T47D (cell line): ENCODE measurements around the gene EEF1G.
"Not testable (repeated sequence)": the region's sequence is repeated elsewhere in the genome, so short reads cannot be mapped to it uniquely, and the experiment has no call there.

Experiments
- DNase-seq, 2 experiments: peaks; one replicate each; pipeline versions ENCODE4 v3.0.0 to v3.0.0-alpha.2; 2011 to 2012; ENCODE audit warnings: low read depth in 1 of 2, low spot score in 1 of 2
- JUND ChIP-seq: IDR thresholded peaks from 2 replicates; pipeline ENCODE4 v1.6.1; 2012; ENCODE audit warnings: low read depth
- in situ Hi-C: cut with HindIII; loops from 2 replicates; pipeline ENCODE4 v1.10.0; 2016; ENCODE audit warnings: low sequenced_read_pairs, low pct_unique_long_range_greater_than_20kb

The EEF1G gene

GRCh38 chr11:62573592-62574362 is at the start of gene EEF1G:
EEF1G (minus strand) TSS chr11:62573891; CDS start chr11:62573842, 49 bp downstream.
- in situ Hi-C loops, result no loop called here
- TF ChIP-seq JUND, result 0 out of 2 replicates have a peak, but pooled peaks have one; percentile 2

GRCh38 chr11:62622476-62623089 is 48.9 kb upstream of the EEF1G start:
- in situ Hi-C loops, result no loop called here
- DNase-seq, result no peak
- no peak for TF ChIP-seq JUND

More at GRCh38 chr11:62573592-62574362, at the start of gene EEF1G:
- peak; percentile 99 to 100 for DNase-seq

- in situ Hi-C loops, result no loop called here
- peak; percentile 99 to 100 for DNase-seq
- TF ChIP-seq JUND, result no peak
These were observed 48.1 kb upstream of the EEF1G start, which contains the start of gene B3GAT3 for GRCh38 chr11:62621567-62622470. B3GAT3 (minus strand) TSS chr11:62621986; CDS start chr11:62621947, 39 bp downstream.

GRCh38 chr11:62621027-62621566 is 47.4 kb upstream of the EEF1G start:
- no peak for TF ChIP-seq JUND
- no peak for DNase-seq
- in situ Hi-C loops, result no loop called here

- in situ Hi-C loops, DNase-seq: not testable (repeated sequence)
These were observed 43.3 kb upstream of the EEF1G start for GRCh38 chr11:62616957-62617356.

- no peak for TF ChIP-seq JUND
- DNase-seq, result no peak
- in situ Hi-C loops, result no loop called here
These were observed 41.8 kb upstream of the EEF1G start for GRCh38 chr11:62615521-62615920.

- in situ Hi-C loops, result no loop called here
- TF ChIP-seq JUND, result no peak
- peak in 1 of 2 experiments; percentile 79 for DNase-seq
These were observed 40.6 kb upstream of the EEF1G start for GRCh38 chr11:62614275-62614674.

GRCh38 chr11:62613291-62613778 is 39.6 kb upstream of the EEF1G start:
- TF ChIP-seq JUND, result no peak
- DNase-seq, result peak in 1 of 2 experiments; percentile 60
- in situ Hi-C loops, result no loop called here

- in situ Hi-C loops, result no loop called here
- TF ChIP-seq JUND, result no peak
- peak; percentile 82 to 89 for DNase-seq
These were observed 38.9 kb upstream of the EEF1G start, which contains the start of the genes EML3 and ROM1 for GRCh38 chr11:62612366-62613290. EML3 (minus strand) TSS chr11:62612775; CDS start chr11:62612457, 318 bp downstream. ROM1 (plus strand) TSS chr11:62613257; CDS start chr11:62613282, 25 bp downstream.

- in situ Hi-C loops, result no loop called here
- TF ChIP-seq JUND, result no peak
- peak; percentile 58 to 70 for DNase-seq
These were observed 38.1 kb upstream of the EEF1G start for GRCh38 chr11:62611705-62612365.
